A204.1 (cell line): ENCODE results near the gene C22orf23.
"Not testable (repeated sequence)": the region's sequence is repeated elsewhere in the genome, so short reads cannot be mapped to it uniquely, and the experiment has no call there.

Experiments used
- FAIRE-seq: peaks from 2 replicates; lab custom pipeline; 2012; peaks lifted over from hg19 to GRCh38; lab: Jason Lieb, UNC

The C22orf23 gene

GRCh38 chr22:37953062-37953436 is 352 bp downstream of the C22orf23 start:
- FAIRE-seq = no peak

GRCh38 chr22:37952629-37953028 is 772 bp downstream of the C22orf23 start:
- not testable (repeated sequence) for FAIRE-seq

GRCh38 chr22:37951305-37951704 is 2.1 kb downstream of the C22orf23 start:
- no peak for FAIRE-seq

- not testable (repeated sequence) for FAIRE-seq
Measured at GRCh38 chr22:37947142-37947795, 6.1 kb downstream of the C22orf23 start.

GRCh38 chr22:37944423-37944822 is 9.0 kb downstream of the C22orf23 start:
- FAIRE-seq = not testable (repeated sequence)

- FAIRE-seq = no peak
Measured at GRCh38 chr22:37943825-37944198, 9.6 kb downstream of the C22orf23 start.

GRCh38 chr22:37943136-37943824 is 10.1 kb downstream of the C22orf23 start:
- no peak for FAIRE-seq

GRCh38 chr22:37942133-37942532 is 11.3 kb downstream of the C22orf23 start:
- no peak for FAIRE-seq

GRCh38 chr22:37940698-37941376 is 12.6 kb downstream of the C22orf23 start:
- FAIRE-seq = no peak

- FAIRE-seq = peak; percentile 77
Measured at GRCh38 chr22:37933711-37934376, 19.6 kb downstream of the C22orf23 start.

GRCh38 chr22:37932821-37933578 is 20.4 kb downstream of the C22orf23 start:
- no peak for FAIRE-seq

- FAIRE-seq = no peak
Measured at GRCh38 chr22:37932401-37932800, 21.0 kb downstream of the C22orf23 start.

GRCh38 chr22:37931893-37932389 is 21.5 kb downstream of the C22orf23 start:
- no peak for FAIRE-seq

- FAIRE-seq = no peak
Measured at GRCh38 chr22:37930952-37931440, 22.4 kb downstream of the C22orf23 start.

GRCh38 chr22:37930270-37930951 is 23.0 kb downstream of the C22orf23 start:
- no peak for FAIRE-seq

GRCh38 chr22:37929390-37929789 is 24.0 kb downstream of the C22orf23 start:
- no peak for FAIRE-seq

- FAIRE-seq = no peak
Measured at GRCh38 chr22:37927637-37927936, 25.8 kb downstream of the C22orf23 start.

- FAIRE-seq = no peak
Measured at GRCh38 chr22:37926771-37927636, 26.4 kb downstream of the C22orf23 start.

GRCh38 chr22:37926358-37926757 is 27.0 kb downstream of the C22orf23 start:
- no peak for FAIRE-seq

GRCh38 chr22:37925767-37926166 is 27.6 kb downstream of the C22orf23 start:
- no peak for FAIRE-seq
